Hindlimb muscle (tissue), 1 donor: ENCODE data around the gene CDKAL1. TPM values are rescaled to one million over a fixed set of nuclear protein-coding genes. Genes with fewer than 3 reads are reported as not detected.
"Not testable (repeated sequence)": the region's sequence is repeated elsewhere in the genome, so short reads cannot be mapped to it uniquely, and the experiment has no call there.

Experiments
- DNase-seq: peaks from one replicate; pipeline ENCODE4 v3.0.0-alpha.2; 2013
- polyA plus RNA-seq: library from polyadenylated mRNA; unstranded; fragments of 120-200 nt; gene quantifications from one replicate; pipeline ENCODE4 v1.2.1, GENCODE V29; 2013; ENCODE audit not compliant: insufficient read length

CDKAL1 gene
- polyA plus RNA-seq, 1 donor: 13.2 TPM

GRCh38 chr6:21085211-21085610 is 551.0 kb downstream of the CDKAL1 start:
- DNase-seq: no peak

- DNase-seq: no peak
Measured at GRCh38 chr6:21085643-21086042, 551.4 kb downstream of the CDKAL1 start.

- DNase-seq: no peak
Measured at GRCh38 chr6:21087188-21087587, 552.9 kb downstream of the CDKAL1 start.

- DNase-seq: no peak
Measured at GRCh38 chr6:21091411-21091810, 557.2 kb downstream of the CDKAL1 start.

- DNase-seq: not testable (repeated sequence)
Measured at GRCh38 chr6:21092231-21092772, 558.0 kb downstream of the CDKAL1 start.

- no peak for DNase-seq
Measured at GRCh38 chr6:21095462-21095861, 561.2 kb downstream of the CDKAL1 start.

GRCh38 chr6:21098134-21098533 is 563.9 kb downstream of the CDKAL1 start:
- DNase-seq: no peak

- no peak for DNase-seq
Measured at GRCh38 chr6:21098744-21099143, 564.5 kb downstream of the CDKAL1 start.

- DNase-seq: no peak
Measured at GRCh38 chr6:21099338-21100314, 565.4 kb downstream of the CDKAL1 start.

- DNase-seq: no peak
Measured at GRCh38 chr6:21100991-21101390, 566.7 kb downstream of the CDKAL1 start.

GRCh38 chr6:21101694-21102093 is 567.4 kb downstream of the CDKAL1 start:
- DNase-seq: no peak

DNA sequence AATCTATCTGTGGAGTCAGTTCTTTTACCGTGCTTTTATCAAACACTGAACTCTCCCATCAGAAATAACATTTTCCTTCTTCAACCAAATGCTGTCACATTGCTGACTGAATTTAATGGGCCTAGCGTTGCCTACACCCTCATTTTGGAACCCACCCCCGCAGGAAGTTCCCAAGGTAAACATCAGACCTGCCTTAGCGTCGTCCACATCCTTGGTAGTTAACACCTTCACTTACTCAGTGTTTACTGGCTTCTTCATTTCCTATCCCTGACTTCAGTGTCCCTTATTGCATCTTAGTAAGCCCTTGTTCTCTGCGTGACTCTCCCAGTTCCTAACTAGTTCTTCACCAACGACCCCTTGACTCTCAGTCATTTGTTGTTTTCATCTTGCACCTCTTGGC is 567.9 kb downstream of the CDKAL1 start:
- no peak for DNase-seq

- no peak for DNase-seq
Measured at GRCh38 chr6:21102624-21103023, 568.4 kb downstream of the CDKAL1 start.

- DNase-seq: no peak
Measured at GRCh38 chr6:21103626-21104224, 569.5 kb downstream of the CDKAL1 start.

GRCh38 chr6:21104288-21104687 is 570.0 kb downstream of the CDKAL1 start:
- DNase-seq: no peak

- DNase-seq: no peak
Measured at GRCh38 chr6:21107796-21108195, 573.5 kb downstream of the CDKAL1 start.

DNA sequence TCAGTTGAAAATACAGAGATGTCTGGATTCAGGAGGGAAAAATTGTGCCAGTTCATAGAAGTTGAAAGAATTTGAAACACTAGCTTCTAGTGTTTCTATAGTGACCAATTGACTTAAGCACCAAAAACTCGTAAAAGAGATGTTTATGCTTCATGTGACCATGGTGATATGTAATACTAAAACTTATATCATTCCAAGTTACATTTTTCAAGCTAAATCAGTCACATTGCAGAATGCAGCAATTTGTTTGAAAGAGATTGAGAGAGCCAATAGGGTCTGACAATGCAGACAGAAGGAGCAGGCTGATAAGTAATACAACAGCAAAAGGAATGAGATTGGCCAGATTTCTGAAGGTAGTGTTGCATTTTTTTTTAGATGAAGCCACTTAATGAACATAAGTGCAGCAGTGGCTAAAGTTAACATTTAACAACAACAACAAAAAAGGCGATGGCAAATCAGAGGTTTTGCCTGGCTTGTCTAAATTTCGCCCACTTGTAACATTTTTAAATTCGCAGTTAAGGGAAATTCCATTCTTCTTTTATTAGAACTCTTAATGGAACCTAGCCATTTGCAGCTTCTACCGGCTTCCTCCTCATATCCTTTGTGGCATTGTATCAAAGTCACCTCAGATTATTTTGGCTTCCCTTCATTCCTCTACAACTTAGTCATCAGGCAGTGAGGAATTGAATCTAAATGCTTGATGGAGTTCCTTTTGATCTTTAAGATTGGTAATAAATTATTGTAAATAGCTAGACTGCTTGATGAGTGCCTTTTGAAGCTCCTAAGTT is 575.3 kb downstream of the CDKAL1 start:
- peak; percentile 52 for DNase-seq

DNA sequence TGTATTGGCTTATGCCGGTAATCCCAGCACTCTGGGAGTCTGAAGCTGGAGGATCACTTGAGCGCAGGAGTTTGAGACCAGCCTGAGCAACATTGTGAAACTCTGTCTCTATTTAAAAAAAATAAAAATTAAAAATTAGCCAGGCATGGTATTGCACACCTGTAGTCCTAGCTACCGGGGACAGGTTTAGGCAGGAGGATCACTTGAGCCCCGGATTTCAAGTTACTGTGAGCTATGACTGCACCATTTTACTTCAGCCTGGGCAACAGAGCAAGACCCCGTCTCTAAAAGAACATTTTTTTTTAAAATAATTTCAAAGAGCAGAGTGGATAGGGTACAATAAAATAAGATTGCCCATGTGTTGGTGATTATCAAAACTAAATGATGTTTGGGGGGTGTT is 576.4 kb downstream of the CDKAL1 start:
- no peak for DNase-seq

DNA sequence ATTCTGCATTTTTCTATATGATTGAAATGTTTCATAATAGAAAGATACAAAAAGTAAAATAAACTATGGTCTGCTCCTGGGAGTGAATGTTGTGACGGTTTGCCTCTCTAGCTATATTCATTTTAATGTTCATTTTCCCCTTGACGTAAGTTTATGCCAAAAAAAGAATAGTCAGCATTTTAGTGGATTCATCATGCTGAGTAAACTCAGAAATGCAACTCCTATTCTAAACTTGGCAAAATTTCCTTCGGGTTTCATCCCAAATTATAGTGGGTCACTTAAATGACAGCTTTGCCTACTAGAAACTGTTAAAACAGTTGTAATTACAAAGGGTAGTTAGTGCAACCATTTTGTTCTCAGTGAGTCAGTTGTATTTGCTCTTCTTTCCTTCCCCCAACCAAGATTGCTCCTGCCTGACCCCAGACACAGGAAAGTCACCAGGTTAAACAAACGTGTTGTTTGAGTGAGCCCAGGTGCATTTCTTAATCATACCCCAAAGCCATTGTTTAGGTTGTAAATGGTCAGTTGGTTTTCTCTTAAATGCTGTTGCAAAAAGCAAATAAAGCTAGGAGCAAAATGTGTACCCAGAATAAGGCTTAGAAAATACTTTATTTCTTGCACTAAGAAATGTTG is 577.0 kb downstream of the CDKAL1 start:
- DNase-seq: no peak

GRCh38 chr6:21115111-21115510 is 580.9 kb downstream of the CDKAL1 start:
- DNase-seq: no peak

- DNase-seq: no peak
Measured at GRCh38 chr6:21116736-21117135, 582.5 kb downstream of the CDKAL1 start.

GRCh38 chr6:21118216-21118780 is 584.0 kb downstream of the CDKAL1 start:
- DNase-seq: no peak
